Right renal cortex interstitium (tissue), 3 donors: ENCODE measurements around the gene RPS27L. TPM values are rescaled to one million over a fixed set of nuclear protein-coding genes. Genes with fewer than 3 reads are reported as not detected.

Experiments
- DNase-seq, 3 donors: peaks; one replicate each; pipeline ENCODE4 v3.0.0-alpha.2; 2013; ENCODE audit warnings: low read depth in 3 of 3, low spot score in 2 of 3
- polyA plus RNA-seq, 3 donors: library from polyadenylated mRNA; unstranded; fragments of 120-200 nt; gene quantifications; one replicate each; pipeline ENCODE4 v1.2.1, GENCODE V29; 2013; ENCODE audit not compliant: insufficient read length in 3 of 3

The RPS27L gene
- polyA plus RNA-seq, 3 donors: 98.0 to 114 (median 98.7) TPM

DNA sequence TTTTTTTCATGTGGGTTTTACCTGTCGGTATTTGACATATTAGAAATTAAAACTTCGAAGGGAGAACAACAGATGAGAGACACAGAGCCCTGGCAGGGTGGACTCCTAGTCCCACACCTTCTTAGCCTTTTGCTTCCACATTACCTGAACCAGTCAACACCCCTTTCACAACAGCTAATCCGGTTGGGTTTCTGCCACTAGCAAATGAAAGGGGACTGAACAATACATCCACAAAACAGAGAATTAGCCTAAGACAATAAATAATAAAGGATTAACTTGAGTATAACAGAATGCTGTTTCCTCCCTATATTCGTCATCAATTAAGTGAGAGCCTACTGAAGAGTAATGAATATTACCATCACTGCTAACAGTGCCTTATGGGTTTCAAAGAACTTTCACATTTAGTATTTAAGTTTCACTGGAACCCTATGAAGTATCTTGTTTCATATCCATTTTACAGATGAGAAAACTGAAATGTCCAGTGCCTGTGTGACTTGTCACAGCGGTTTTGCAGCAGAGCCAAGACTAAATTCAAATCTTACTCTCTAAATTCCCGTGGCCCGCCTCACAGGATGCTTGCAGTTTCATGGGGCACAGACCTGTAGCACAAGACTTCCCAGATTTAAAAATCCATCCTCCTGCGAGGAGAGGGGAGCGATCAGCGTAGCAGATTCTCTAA lies 31.1 kb upstream of the RPS27L start:
- DNase-seq: no peak

DNA sequence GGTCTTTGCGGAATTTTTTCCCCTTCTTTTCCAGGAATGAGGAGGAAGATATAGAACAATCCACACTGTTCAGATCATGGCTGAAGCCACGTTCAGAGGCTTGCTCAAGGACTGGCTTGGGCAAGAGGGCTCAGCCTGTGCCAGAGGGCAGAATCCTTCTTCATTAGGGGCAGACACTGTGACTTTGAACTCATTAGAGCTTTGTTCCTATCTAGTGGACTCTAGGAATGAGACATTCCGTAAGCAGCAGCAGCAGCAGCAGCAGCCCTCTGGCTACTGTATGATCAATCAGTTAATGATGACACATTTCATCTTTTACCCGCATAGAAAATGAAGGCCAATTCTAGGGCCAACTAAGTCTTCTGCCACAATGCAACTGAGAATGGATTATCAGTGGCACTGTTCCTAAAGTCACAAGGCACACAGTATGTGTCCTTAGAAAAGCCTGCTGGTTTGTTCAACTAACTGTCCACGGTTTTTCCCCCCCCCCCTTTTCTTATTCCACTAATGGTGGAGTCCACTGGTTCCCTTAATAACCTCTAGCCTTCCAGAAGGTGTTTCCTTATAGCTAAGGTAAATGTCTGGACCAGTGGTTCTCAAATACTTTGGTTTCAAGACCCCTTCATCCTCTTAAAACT lies 30.4 kb upstream of the RPS27L start:
- no peak for DNase-seq

DNA sequence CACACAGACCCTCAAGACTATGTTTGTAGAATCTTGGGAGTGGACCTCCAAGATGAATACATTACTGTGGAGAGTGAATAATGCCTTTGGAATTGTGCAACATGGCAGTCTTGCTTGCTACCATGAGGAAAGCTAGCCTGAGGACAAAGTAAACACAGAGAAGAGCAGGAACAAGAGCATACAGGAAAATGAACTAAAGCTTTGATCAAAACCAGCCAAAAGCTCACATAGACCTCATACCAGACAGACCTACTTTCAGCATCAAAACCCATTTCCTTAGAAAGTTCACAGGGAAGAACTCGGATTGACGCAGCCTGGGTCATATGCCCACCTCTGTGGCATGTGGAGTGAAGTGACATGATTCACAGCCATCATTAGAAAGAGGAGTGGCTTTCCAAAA lies 28.8 kb upstream of the RPS27L start:
- DNase-seq: no peak

- DNase-seq: no peak
These were observed 27.9 kb upstream of the RPS27L start for GRCh38 chr15:63185206-63185605.

DNA sequence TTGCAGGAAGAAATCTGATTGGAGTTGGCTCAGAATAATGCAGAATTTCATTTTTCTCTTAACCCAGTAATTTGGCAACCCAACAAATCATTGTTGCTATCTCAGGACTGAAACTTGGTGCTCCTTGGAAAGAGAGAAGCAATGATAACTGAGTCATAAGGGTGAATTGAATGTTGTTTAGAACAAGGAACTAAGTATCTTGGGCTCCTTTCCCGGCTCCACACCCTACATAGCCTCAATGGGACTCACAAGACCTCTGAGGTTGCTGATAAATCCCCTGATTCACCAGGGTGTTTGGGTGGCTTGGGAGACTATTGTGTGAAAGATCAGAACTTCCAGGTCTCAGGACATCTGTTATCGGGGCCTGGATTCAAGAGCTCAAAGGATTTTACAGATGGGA lies 24.4 kb upstream of the RPS27L start:
- no peak for DNase-seq

GRCh38 chr15:63180746-63181145 lies 23.5 kb upstream of the RPS27L start:
- no peak for DNase-seq

GRCh38 chr15:63178034-63178433 lies 20.8 kb upstream of the RPS27L start:
- DNase-seq: no peak

- DNase-seq: no peak
These were observed 19.0 kb upstream of the RPS27L start for GRCh38 chr15:63176302-63176701.

- DNase-seq: no peak
These were observed 15.7 kb upstream of the RPS27L start for GRCh38 chr15:63172851-63173451.

- DNase-seq: no peak
These were observed 15.1 kb upstream of the RPS27L start for GRCh38 chr15:63172376-63172775.

DNA sequence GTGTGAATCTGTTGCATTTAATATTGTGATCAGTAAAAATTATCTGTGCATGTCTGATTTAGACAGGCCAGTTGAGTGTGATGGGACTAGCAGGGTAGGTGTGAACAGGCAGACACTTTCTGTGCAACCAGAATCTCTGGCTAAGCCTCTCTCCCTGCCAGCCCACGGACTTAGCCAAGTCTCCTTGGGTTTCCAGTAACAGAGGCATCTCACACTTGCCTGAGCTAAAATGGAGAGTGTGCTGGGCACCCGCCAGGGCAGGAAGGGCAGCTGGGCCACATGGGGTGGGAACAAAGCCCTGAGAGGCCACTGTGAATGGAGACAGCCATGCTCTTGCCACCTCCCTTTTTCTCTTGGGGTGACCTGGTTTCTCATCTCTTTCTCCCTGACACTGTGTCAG lies 12.5 kb upstream of the RPS27L start:
- no peak for DNase-seq

- DNase-seq: no peak
These were observed 8.9 kb upstream of the RPS27L start for GRCh38 chr15:63166219-63166618.

DNA sequence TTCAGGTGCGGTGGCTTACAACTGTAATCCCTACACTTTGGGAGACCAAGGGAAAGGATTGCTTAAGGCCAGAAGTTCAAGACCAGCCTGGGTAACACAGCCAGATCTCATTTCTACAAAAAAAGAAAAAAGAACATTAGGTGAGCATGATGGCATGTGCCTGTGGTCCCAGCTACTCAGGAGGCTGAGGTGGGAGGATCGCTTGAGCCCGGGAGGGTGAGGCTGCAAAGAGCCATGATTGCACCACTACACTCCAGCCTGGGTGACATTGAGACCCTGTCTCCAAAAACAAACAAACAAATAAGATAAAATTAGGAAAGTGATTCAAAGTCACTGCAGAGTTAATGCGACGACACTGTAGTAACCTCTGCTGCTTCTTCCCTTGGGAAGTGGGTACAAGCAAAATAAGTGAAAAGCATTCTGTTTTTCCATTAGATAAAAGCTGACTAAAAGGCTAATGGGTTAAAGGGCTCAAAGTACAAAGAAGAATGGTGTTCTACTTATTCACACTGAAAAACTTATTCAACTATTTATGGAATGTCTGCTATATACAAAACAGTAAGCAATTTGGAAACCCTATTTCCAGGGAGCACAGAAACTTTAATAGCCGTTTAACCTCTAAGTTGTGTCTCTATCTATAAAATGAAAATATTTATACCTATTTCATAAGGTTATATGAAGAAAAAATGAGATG lies 8.0 kb upstream of the RPS27L start:
- no peak for DNase-seq

- no peak for DNase-seq
These were observed 5.9 kb upstream of the RPS27L start for GRCh38 chr15:63163217-63163616.

DNA sequence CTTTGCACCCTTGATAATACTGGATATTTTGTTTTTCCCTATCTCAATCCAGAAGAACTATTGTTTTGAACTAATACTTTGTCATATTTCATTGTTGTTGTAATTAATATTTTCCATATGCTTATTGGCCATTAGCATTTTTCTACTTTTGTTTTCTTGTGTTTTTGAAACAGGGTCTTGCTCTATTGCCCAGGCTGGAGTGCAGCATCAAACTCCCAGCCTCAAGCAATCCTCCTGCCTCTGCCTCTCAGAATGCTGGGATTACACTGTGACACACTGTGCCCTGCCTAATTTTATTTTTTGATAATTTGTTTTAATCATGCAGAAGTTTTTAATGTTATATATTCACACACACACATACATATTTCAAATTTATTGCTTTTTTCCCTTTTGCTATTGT lies 3.4 kb upstream of the RPS27L start:
- DNase-seq: no peak

DNA sequence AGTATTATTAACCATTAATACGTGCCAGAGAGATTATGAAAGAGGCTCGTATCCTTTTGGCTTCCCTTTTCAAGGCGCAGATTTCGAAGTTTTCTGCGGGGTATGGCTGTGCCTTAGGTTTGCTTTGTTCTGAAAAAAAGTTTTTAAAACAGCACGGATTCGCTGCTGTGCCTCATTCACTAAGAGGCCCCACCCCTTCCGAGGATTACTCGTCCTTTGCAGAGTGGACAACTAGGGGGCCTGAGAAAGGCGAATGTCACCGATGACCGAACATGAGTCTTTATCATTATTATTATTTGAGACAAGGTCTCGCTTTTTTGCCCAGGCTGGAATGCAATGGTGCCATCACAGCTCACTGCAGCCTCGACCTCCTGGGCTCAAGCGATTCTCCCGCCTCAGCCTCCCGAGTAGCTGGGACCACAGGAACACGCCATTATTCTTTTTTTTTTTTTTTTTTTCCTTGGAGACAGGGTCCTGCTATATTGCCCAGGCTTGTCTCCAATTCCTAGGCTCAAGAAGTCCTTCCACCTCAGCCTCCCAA lies 684 bp upstream of the RPS27L start:
- peak; percentile 61 to 70 (median 67) for DNase-seq

GRCh38 chr15:63156755-63157117 lies 541 bp downstream of the RPS27L start:
- peak; percentile 34 to 56 (median 54) for DNase-seq

- DNase-seq: no peak
These were observed 1.1 kb downstream of the RPS27L start for GRCh38 chr15:63156086-63156710.

DNA sequence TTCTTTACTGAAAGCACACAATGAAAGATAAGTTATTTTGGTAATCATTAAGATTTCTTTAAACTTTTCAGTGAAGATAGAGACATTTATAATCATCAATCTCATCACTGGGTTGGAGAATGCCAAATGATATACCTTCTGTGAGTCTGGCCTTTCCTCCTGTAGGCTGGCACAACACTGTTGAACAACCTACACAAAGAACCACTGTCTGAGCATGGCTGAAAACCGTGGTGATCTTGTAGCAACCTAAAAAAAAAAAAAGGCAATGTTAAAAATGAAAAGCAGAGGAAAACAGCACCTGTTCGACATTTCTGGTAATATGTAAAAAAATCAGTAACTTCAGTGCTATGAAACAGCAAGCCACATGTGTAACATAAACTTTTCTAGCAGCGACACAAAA lies 1.8 kb downstream of the RPS27L start:
- no peak for DNase-seq

DNA sequence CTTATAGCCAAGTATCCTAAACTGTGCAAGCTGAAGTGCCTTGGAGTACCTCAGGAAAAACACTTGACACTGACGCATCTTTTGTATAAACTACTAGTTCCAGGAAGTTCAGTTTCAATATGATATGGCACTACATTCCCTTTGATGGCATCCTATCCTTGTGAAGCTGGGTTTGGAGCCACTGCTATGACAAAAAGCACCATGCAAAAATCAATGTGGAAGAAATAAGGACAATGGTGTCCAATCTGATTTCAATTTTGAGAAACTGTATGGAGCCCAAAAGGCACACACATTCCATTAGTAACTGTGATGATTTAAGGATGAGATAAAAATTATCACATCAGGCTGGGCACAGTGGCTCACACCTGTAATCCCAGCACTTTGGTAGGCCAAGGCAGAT lies 5.6 kb downstream of the RPS27L start:
- DNase-seq: no peak

GRCh38 chr15:63146684-63147083 lies 10.6 kb downstream of the RPS27L start:
- no peak for DNase-seq
